Mesodermal cell (in vitro differentiated cells): ENCODE measurements around the gene DGKD.
A peak's percentile ranks its signal among the peaks of the same experiment; 100 is the strongest.
"Not testable (repeated sequence)": the region's sequence is repeated elsewhere in the genome, so short reads cannot be mapped to it uniquely, and the experiment has no call there.

Experiments used
- H3K27ac ChIP-seq: 2 replicates; pipeline ENCODE4 v1.7.0; 2013; ENCODE audit warnings: mild to moderate bottlenecking, low read depth, low read length, moderate library complexity; ENCODE audit not compliant: severe bottlenecking
- H3K36me3 ChIP-seq: 2 replicates; pipeline ENCODE4 v1.7.1; 2013; ENCODE audit warnings: mild to moderate bottlenecking, low read length, moderate library complexity; ENCODE audit not compliant: control insufficient read depth, insufficient read depth
- H3K4me1 ChIP-seq: one replicate; pipeline ENCODE4 v1.7.1; 2013; ENCODE audit warnings: mild to moderate bottlenecking, low read length; ENCODE audit not compliant: insufficient read depth, control insufficient read depth, poor library complexity, severe bottlenecking
- H3K4me3 ChIP-seq: 2 replicates; pipeline ENCODE4 v1.7.0; 2013; ENCODE audit warnings: low read length, control low read depth, mild to moderate bottlenecking; ENCODE audit not compliant: insufficient read depth, poor library complexity, severe bottlenecking; ENCODE audit errors: extremely low read depth
- H3K9me3 ChIP-seq: 2 replicates; pipeline ENCODE4 v1.7.1; 2013; ENCODE audit warnings: mild to moderate bottlenecking, low read length, moderate library complexity; ENCODE audit not compliant: control insufficient read depth
- WGBS, 2 experiments: methylation state at CpG; one replicate each; pipeline ENCODE4 v1.1.5; 2013; ENCODE audit warnings: missing lambda C conversion rate in 2 of 2; ENCODE audit not compliant: insufficient coverage in 2 of 2; 5-methylcytosine and 5-hydroxymethylcytosine counted together

Gene DGKD

GRCh38 chr2:233325256-233325655, 29.0 kb upstream of the DGKD start:
- no peaks in the 10 kb centered on the region for H3K9me3 ChIP-seq
- no peaks in the 10 kb centered on the region for H3K36me3 ChIP-seq
- 75% methylated on average over 3 of the region's 4 CpGs for WGBS, 2 experiments
- peaks cover 10% of the 10 kb centered on the region for H3K4me1 ChIP-seq
- no peak overlapping the region for H3K4me3 ChIP-seq
- no peak overlapping the region for H3K27ac ChIP-seq

- 91 to 95% methylated on average over 5 of the region's 10 CpGs for WGBS, 2 experiments
- Histone ChIP-seq H3K9me3 (no peaks in the 10 kb centered on the region), H3K36me3 (no peaks in the 10 kb centered on the region)
These were observed 28.5 kb upstream of the DGKD start for GRCh38 chr2:233325814-233326213.

GRCh38 chr2:233326500-233326899, 27.8 kb upstream of the DGKD start:
- WGBS, 2 experiments = 96 to 98% methylated on average over 4 to 5 of the region's 8 CpGs
- H3K27ac ChIP-seq = no peak overlapping the region
- no peaks in the 10 kb centered on the region for H3K36me3 ChIP-seq
- H3K4me3 ChIP-seq = no peak overlapping the region
- no peaks in the 10 kb centered on the region for H3K9me3 ChIP-seq
- H3K4me1 ChIP-seq = peaks cover 10% of the 10 kb centered on the region

More at GRCh38 chr2:233325814-233326213, 28.5 kb upstream of the DGKD start:
- Histone ChIP-seq H3K27ac (no peak overlapping the region), H3K4me3 (no peak overlapping the region), H3K4me1 (peaks cover 10% of the 10 kb centered on the region)

GRCh38 chr2:233328922-233329321, 25.4 kb upstream of the DGKD start:
- H3K4me1 ChIP-seq = peaks cover 10% of the 10 kb centered on the region
- H3K27ac ChIP-seq = peak overlapping the region; percentile 80
- H3K9me3 ChIP-seq = no peaks in the 10 kb centered on the region
- H3K36me3 ChIP-seq = no peaks in the 10 kb centered on the region
- H3K4me3 ChIP-seq = no peak overlapping the region
- 80 to 92% methylated on average over 1 to 2 of the region's 4 CpGs for WGBS, 2 experiments

GRCh38 chr2:233329489-233330135, 24.7 kb upstream of the DGKD start:
- peaks cover 10% of the 10 kb centered on the region for H3K4me1 ChIP-seq
- peak overlapping the region; percentile 80 for H3K27ac ChIP-seq
- WGBS, 2 experiments = 52 to 59% methylated on average over 2 to 3 of the region's 7 CpGs
- H3K9me3 ChIP-seq = no peaks in the 10 kb centered on the region
- no peak overlapping the region for H3K4me3 ChIP-seq
- no peaks in the 10 kb centered on the region for H3K36me3 ChIP-seq

- H3K9me3 ChIP-seq = no peaks in the 10 kb centered on the region
- no peak overlapping the region for H3K27ac ChIP-seq
- H3K4me1 ChIP-seq = peaks cover 10% of the 10 kb centered on the region
- 92 to 95% methylated on average over 13 to 14 of the region's 15 CpGs for whole genome bisulfite sequencing, 2 experiments
- H3K4me3 ChIP-seq = no peak overlapping the region
- H3K36me3 ChIP-seq = no peaks in the 10 kb centered on the region
These were observed 22.8 kb upstream of the DGKD start for GRCh38 chr2:233331536-233331935.

- Histone ChIP-seq H3K4me1 (peaks cover 10% of the 10 kb centered on the region), H3K27ac (no peak overlapping the region), H3K9me3 (no peaks in the 10 kb centered on the region), H3K4me3 (no peak overlapping the region), H3K36me3 (no peaks in the 10 kb centered on the region)
- WGBS, 2 experiments = 100% methylated on average over 2 to 4 of the region's 4 CpGs
These were observed 22.2 kb upstream of the DGKD start for GRCh38 chr2:233332125-233332524.

GRCh38 chr2:233334915-233335314, 19.4 kb upstream of the DGKD start:
- Histone ChIP-seq H3K4me3 (no peak overlapping the region), H3K4me1 (peaks cover 1% of the 10 kb centered on the region), H3K9me3 (no peaks in the 10 kb centered on the region), H3K36me3 (no peaks in the 10 kb centered on the region), H3K27ac (no peak overlapping the region)
- 84 to 88% methylated on average over 6 of the region's 11 CpGs for WGBS, 2 experiments

GRCh38 chr2:233336091-233336490, 18.2 kb upstream of the DGKD start:
- not testable (repeated sequence) for H3K9me3 ChIP-seq, H3K27ac ChIP-seq, H3K36me3 ChIP-seq, H3K4me3 ChIP-seq, H3K4me1 ChIP-seq
- WGBS, 2 experiments = 96% methylated on average over 7 of the region's 13 CpGs

- Histone ChIP-seq H3K4me1 (no peaks in the 10 kb centered on the region), H3K36me3 (no peaks in the 10 kb centered on the region), H3K9me3 (no peaks in the 10 kb centered on the region), H3K4me3 (no peak overlapping the region), H3K27ac (no peak overlapping the region)
- WGBS, 2 experiments = 94 to 100% methylated on average over 4 of the region's 5 CpGs
These were observed 17.8 kb upstream of the DGKD start for GRCh38 chr2:233336541-233336940.

GRCh38 chr2:233338046-233338445, 16.2 kb upstream of the DGKD start:
- Histone ChIP-seq H3K4me3 (no peak overlapping the region), H3K9me3 (no peaks in the 10 kb centered on the region), H3K36me3 (no peaks in the 10 kb centered on the region), H3K4me1 (no peaks in the 10 kb centered on the region), H3K27ac (no peak overlapping the region)
- WGBS, 2 experiments = 77 to 85% methylated on average over 4 of the region's 5 CpGs
